AG04450 (cell line): ENCODE measurements around the gene HNMT. TPM values are rescaled to one million over a fixed set of nuclear protein-coding genes. Genes with fewer than 3 reads are reported as not detected.

Experiments used
- CTCF ChIA-PET: fragments of 300-600, 350-600 bp; formaldehyde crosslinking; extraction: SDS; loops from one replicate; lab custom pipeline; 2022; ENCODE audit warnings: antibody characterized with exemption, inconsistent platforms; lab: Charles Lee
- POLR2A ChIA-PET: fragments of 350-600 bp; formaldehyde crosslinking; extraction: SDS; loops from one replicate; lab custom pipeline; 2021; ENCODE audit warnings: antibody characterized with exemption, inconsistent platforms; lab: Yijun Ruan, JAX
- DNase-seq: peaks from one replicate; pipeline ENCODE4 v3.0.0-alpha.2; 2011; ENCODE audit warnings: low read depth, low spot score
- H3K27ac ChIP-seq: one replicate; pipeline ENCODE4 v1.5.1; 2012; ENCODE audit warnings: low read depth, low read length, control low read depth
- H3K27me3 ChIP-seq: one replicate; pipeline ENCODE4 v1.6.0; 2012; ENCODE audit warnings: low read length; ENCODE audit not compliant: control insufficient read depth, insufficient read depth
- H3K4me3 ChIP-seq: 2 replicates; pipeline ENCODE4 v1.5.1; 2011; ENCODE audit warnings: mild to moderate bottlenecking, low read depth, low read length, control low read depth
- H3K9me3 ChIP-seq: 2 replicates; pipeline ENCODE4 v1.5.1; 2012; ENCODE audit warnings: low read length; ENCODE audit not compliant: control insufficient read depth, insufficient read depth
- polyA plus RNA-seq: library from polyadenylated mRNA; depleted of rRNA; stranded (reverse); fragments of >200 nt; gene quantifications from 2 replicates; pipeline ENCODE4 v1.2.3, GENCODE V29; 2011
- TF ChIP-seq, protein P1 (sequence below): IDR thresholded peaks from 2 replicates; pipeline ENCODE4 v1.5.1; 2011; ENCODE audit warnings: low read depth, low read length, control low read depth, inconsistent platforms

HNMT gene
- polyA plus RNA-seq, 1 experiment: 47.0 TPM

DNA sequence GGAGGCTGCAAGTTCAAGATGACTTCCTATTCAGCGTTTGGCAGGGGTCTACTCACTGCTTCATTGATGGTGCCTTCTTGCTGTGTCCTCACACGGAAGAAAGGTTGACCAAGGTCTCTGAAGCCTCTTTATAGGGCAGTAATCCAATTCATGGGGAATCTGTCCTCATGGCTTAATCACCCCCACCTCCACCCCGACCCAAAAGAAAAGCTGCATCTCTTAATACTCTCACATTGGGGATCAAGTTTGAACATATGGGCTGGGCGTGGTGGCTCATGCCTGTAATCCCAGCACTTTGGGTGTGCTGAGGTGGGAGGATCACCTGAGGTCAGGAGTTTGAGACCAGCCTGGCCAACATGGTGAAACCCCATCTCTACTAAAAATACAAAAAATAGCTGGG lies 36.4 kb upstream of the HNMT start:
- H3K4me3 ChIP-seq: no peak overlapping the region
- TF ChIP-seq, protein P1, sequence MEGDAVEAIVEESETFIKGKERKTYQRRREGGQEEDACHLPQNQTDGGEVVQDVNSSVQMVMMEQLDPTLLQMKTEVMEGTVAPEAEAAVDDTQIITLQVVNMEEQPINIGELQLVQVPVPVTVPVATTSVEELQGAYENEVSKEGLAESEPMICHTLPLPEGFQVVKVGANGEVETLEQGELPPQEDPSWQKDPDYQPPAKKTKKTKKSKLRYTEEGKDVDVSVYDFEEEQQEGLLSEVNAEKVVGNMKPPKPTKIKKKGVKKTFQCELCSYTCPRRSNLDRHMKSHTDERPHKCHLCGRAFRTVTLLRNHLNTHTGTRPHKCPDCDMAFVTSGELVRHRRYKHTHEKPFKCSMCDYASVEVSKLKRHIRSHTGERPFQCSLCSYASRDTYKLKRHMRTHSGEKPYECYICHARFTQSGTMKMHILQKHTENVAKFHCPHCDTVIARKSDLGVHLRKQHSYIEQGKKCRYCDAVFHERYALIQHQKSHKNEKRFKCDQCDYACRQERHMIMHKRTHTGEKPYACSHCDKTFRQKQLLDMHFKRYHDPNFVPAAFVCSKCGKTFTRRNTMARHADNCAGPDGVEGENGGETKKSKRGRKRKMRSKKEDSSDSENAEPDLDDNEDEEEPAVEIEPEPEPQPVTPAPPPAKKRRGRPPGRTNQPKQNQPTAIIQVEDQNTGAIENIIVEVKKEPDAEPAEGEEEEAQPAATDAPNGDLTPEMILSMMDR: no peak
- ChIA-PET CTCF (interaction anchor here (1.1 to 1.4 kb wide), 2 partner anchors 17 to 373 kb away, joined by 4 read pairs; no protein-coding TSS in a partner anchor), POLR2A (interaction anchor here (1.2 kb wide), 1 partner anchor 144 kb away, joined by 3 read pairs; no protein-coding TSS in a partner anchor)
- H3K9me3 ChIP-seq: no peaks in the 10 kb centered on the region
- no peaks in the 10 kb centered on the region for H3K27me3 ChIP-seq
- no peak for DNase-seq
- H3K27ac ChIP-seq: no peak overlapping the region

GRCh38 chr2:137928547-137929518 lies 35.4 kb upstream of the HNMT start:
- TF ChIP-seq, protein P1: no peak
- CTCF ChIA-PET: interaction anchor here (1.1 to 1.7 kb wide), 5 partner anchors 17 to 372 kb away, joined by 3 to 4 read pairs (median 4); partner anchors contain the start of gene HNMT
- no peak for DNase-seq

GRCh38 chr2:137929519-137929916 lies 34.8 kb upstream of the HNMT start:
- CTCF ChIA-PET: interaction anchor here (1.3 to 1.7 kb wide), 3 partner anchors 18 to 34 kb away, joined by 3 to 4 read pairs (median 4); partner anchors contain the start of gene HNMT
- peak overlapping the region; percentile 49 for H3K27ac ChIP-seq
- no peak overlapping the region for H3K4me3 ChIP-seq
- TF ChIP-seq, protein P1: no peak
- DNase-seq: no peak
- no peaks in the 10 kb centered on the region for H3K9me3 ChIP-seq
- POLR2A ChIA-PET: interaction anchor here (0.6 kb wide), 1 partner anchor 35 kb away, joined by 3 read pairs; the partner anchor contains the start of gene HNMT
- H3K27me3 ChIP-seq: no peaks in the 10 kb centered on the region

More at GRCh38 chr2:137928547-137929518, 35.4 kb upstream of the HNMT start:
- no peaks in the 10 kb centered on the region for H3K27me3 ChIP-seq
- H3K4me3 ChIP-seq: no peak overlapping the region
- peak overlapping the region; percentile 49 for H3K27ac ChIP-seq
- no peaks in the 10 kb centered on the region for H3K9me3 ChIP-seq
- POLR2A ChIA-PET: interaction anchor here (1.2 kb wide), 1 partner anchor 143 kb away, joined by 3 read pairs; no protein-coding TSS in a partner anchor

DNA sequence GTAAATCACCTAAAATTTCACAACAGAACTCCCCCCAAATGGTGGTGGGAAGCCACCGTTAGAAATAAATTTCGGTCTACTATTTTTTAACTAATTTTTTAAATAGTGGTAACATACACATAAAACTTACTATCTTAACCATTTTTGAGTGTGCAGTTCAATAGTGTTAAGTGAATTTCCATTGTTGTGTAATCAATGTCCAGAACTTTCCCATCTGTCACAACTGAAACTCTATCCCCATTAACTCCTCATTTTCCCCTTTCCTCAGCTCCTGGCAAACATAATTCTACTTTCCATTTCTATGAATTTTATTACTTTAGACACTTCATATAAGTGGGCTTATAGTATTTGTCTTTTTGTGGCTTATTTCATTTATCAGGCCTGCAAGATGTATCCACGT lies 34.1 kb upstream of the HNMT start:
- H3K27ac ChIP-seq: no peak overlapping the region
- no peak overlapping the region for H3K4me3 ChIP-seq
- no peaks in the 10 kb centered on the region for H3K27me3 ChIP-seq
- ChIA-PET CTCF (interaction anchor here (1.4 to 1.7 kb wide), 2 partner anchors 18 to 34 kb away, joined by 4 read pairs; partner anchors contain the start of gene HNMT), POLR2A (interaction anchor here (0.6 kb wide), 1 partner anchor 34 kb away, joined by 3 read pairs; the partner anchor contains the start of gene HNMT)
- H3K9me3 ChIP-seq: no peaks in the 10 kb centered on the region
- no peak for DNase-seq
- TF ChIP-seq, protein P1: no peak
